PC-9 (cell line): ENCODE results near the gene MYBL2. TPM values are rescaled to one million over a fixed set of nuclear protein-coding genes. Genes with fewer than 3 reads are reported as not detected.

Source experiments
- BruUV-seq: library from RNA; stranded (reverse); fragments of 400-500 nt; replicated peaks from 2 replicates; lab custom pipeline; 2021; lab: Mats Ljungman, UMichigan
- CTCF ChIA-PET: fragments of 300-600 bp; sonication (Branson Sonifier 250); formaldehyde crosslinking; loops from one replicate; lab custom pipeline; 2022; ENCODE audit warnings: antibody characterized with exemption; lab: Charles Lee
- POLR2A ChIA-PET: fragments of 300-600 bp; sonication (Branson Sonifier 250); formaldehyde crosslinking; loops from one replicate; lab custom pipeline; 2022; ENCODE audit warnings: antibody characterized with exemption; ENCODE audit not compliant: unreplicated experiment; lab: Charles Lee
- DNase-seq, 2 experiments: peaks; one replicate each; pipeline versions ENCODE4 v3.0.0 to v3.0.0-alpha.2; 2015 to 2022; ENCODE audit warnings: mixed read lengths in 1 of 2
- H2AFZ ChIP-seq: fragments of 200-600 bp; sonication (generic); 2 replicates; pipeline ENCODE4 v1.8.1; 2017; ENCODE audit warnings: antibody characterized with exemption
- H3F3A ChIP-seq: fragments of 200-600 bp; sonication (generic); 2 replicates; pipeline ENCODE4 v1.8.1; 2017; ENCODE audit warnings: antibody characterized with exemption, mild to moderate bottlenecking, low read depth; ENCODE audit not compliant: insufficient read depth
- H3K27ac ChIP-seq: fragments of 200-600 bp; sonication (generic); 2 replicates; pipeline ENCODE4 v1.6.1; 2016; ENCODE audit warnings: mixed run types
- H3K27me3 ChIP-seq: fragments of 200-600 bp; sonication (generic); 2 replicates; pipeline ENCODE4 v1.6.1; 2016; ENCODE audit warnings: low read depth, mixed run types; ENCODE audit not compliant: insufficient read depth
- H3K36me3 ChIP-seq: fragments of 200-600 bp; sonication (generic); 2 replicates; pipeline ENCODE4 v1.6.1; 2016; ENCODE audit warnings: low read depth, mixed run types
- H3K4me1 ChIP-seq: fragments of 200-600 bp; sonication (generic); replicated peaks from 2 replicates; pipeline ENCODE4 v1.6.1; 2016; ENCODE audit warnings: mixed run types; ENCODE audit not compliant: insufficient read depth
- H3K4me2 ChIP-seq: fragments of 200-600 bp; sonication (generic); 2 replicates; pipeline ENCODE4 v1.6.1; 2017; ENCODE audit warnings: mixed run types
- H3K4me3 ChIP-seq: fragments of 200-600 bp; sonication (generic); 2 replicates; pipeline ENCODE4 v1.6.1; 2016; ENCODE audit warnings: mixed run types
- H3K79me2 ChIP-seq: fragments of 200-600 bp; sonication (generic); 2 replicates; pipeline ENCODE4 v1.6.1; 2017; ENCODE audit warnings: low read depth, mixed run types
- H3K9me2 ChIP-seq: fragments of 200-600 bp; sonication (generic); 2 replicates; pipeline ENCODE4 v1.8.1; 2017; ENCODE audit warnings: mild to moderate bottlenecking; ENCODE audit not compliant: insufficient read depth
- H3K9me3 ChIP-seq: fragments of 200-600 bp; sonication (generic); 2 replicates; pipeline ENCODE4 v1.8.1; 2016; ENCODE audit warnings: low read depth; ENCODE audit not compliant: insufficient read depth
- H4K20me1 ChIP-seq: fragments of 200-600 bp; sonication (generic); 2 replicates; pipeline ENCODE4 v1.8.1; 2017; ENCODE audit not compliant: insufficient read depth
- EZH2 ChIP-seq: fragments of 200-600 bp; sonication (generic); IDR thresholded peaks from 2 replicates; pipeline ENCODE4 v1.8.0; 2017; ENCODE audit warnings: antibody characterized with exemption, low read depth
- intact Hi-C: fragments of 100-400 bp; cut with micrococcal nuclease; formaldehyde crosslinking; loops from one replicate; pipeline ENCODE4 v1.10.0; 2022; ENCODE audit not compliant: unreplicated experiment
- total RNA-seq: library from RNA; stranded (reverse); gene quantifications from 2 replicates; pipeline ENCODE4 v1.2.3, GENCODE V29; 2021
- TF ChIP-seq, protein P1 (sequence below): fragments of 200-600 bp; sonication (generic); conservative IDR thresholded peaks from 2 replicates; pipeline ENCODE4 v1.6.1; 2017; ENCODE audit warnings: mixed run types, antibody characterized with exemption, mild to moderate bottlenecking, moderate library complexity

The MYBL2 gene
- total RNA-seq, 1 experiment from 2014 or later: 152 TPM

DNA sequence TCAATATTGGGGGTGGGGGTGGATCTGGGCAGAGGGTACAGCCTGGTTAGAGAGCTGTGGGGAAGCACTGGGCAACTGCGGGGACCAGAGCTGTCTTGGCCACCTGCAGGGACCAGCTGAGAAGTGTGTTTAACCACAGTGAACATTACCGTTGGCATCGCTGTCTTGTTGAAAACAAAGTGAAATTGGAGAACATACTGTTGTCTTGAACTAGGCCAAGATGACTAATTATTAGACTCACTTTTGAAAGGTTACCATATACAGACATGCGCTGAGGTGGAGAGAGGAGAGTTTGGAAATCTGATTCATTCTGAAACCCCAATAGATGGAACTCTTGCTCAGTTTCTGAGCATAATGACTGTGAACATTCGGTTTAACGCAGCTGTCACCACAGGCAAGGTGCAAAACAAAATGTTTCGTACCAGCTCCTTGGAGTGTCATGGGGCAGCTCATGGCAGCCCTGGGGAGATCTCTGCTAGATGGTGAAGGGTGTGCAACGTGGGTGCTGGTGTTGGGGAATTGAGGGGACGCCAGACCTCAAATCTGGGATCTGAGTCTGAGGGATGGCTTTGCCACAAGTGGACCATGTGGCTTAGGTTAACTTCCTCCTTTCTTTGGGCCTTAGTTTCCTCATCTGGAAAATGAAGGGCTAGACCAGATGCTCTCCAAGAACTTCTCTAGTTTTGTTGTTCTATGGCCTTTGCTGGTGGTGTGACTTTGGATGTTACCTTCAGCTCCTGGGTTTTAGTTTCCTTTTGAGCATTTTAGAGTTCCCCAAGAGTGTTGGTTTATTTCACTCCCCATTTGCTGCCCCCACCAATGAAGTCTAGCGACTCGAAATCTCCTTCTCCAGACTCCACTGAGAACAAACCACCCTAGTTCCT is 84.5 kb downstream of the MYBL2 start:
- Histone ChIP-seq H3K27me3 (no peaks in the 10 kb centered on the region), H3K36me3 (no peaks in the 10 kb centered on the region), H4K20me1 (no peaks in the 10 kb centered on the region), H3K79me2 (no peaks in the 10 kb centered on the region), H3K9me3 (no peaks in the 10 kb centered on the region), H2AFZ (no peak overlapping the region), H3K4me2 (peak overlapping the region; percentile 32), H3K4me1 (peaks cover 48% of the 10 kb centered on the region), H3K9me2 (no peaks in the 10 kb centered on the region), H3K27ac (peak overlapping the region; percentile 71), H3K4me3 (no peak overlapping the region), H3F3A (peaks cover 30% of the 10 kb centered on the region; the same call in 1 of the 2 replicates)
- no TSS peak for BruUV-seq
- CTCF ChIA-PET: interaction anchor here (0.6 to 1.7 kb wide), 8 partner anchors 89 to 582 kb away, joined by 3 to 10 read pairs (median 4); no protein-coding TSS in a partner anchor
- DNase-seq: peak; percentile 51 to 91
- POLR2A ChIA-PET: interaction anchor here (0.6 to 1.0 kb wide), 4 partner anchors 30 to 954 kb away, joined by 3 to 19 read pairs (median 6); no protein-coding TSS in a partner anchor
- intact Hi-C loops: loop anchor here (1.0 to 2.0 kb wide), 5 partner anchors 31 to 635 kb away; no protein-coding TSS in a partner anchor
- TF ChIP-seq, protein P1, sequence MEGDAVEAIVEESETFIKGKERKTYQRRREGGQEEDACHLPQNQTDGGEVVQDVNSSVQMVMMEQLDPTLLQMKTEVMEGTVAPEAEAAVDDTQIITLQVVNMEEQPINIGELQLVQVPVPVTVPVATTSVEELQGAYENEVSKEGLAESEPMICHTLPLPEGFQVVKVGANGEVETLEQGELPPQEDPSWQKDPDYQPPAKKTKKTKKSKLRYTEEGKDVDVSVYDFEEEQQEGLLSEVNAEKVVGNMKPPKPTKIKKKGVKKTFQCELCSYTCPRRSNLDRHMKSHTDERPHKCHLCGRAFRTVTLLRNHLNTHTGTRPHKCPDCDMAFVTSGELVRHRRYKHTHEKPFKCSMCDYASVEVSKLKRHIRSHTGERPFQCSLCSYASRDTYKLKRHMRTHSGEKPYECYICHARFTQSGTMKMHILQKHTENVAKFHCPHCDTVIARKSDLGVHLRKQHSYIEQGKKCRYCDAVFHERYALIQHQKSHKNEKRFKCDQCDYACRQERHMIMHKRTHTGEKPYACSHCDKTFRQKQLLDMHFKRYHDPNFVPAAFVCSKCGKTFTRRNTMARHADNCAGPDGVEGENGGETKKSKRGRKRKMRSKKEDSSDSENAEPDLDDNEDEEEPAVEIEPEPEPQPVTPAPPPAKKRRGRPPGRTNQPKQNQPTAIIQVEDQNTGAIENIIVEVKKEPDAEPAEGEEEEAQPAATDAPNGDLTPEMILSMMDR: no peak
- no peak for TF ChIP-seq EZH2

- CTCF ChIA-PET: interaction anchor here (0.7 kb wide), 1 partner anchor 581 kb away, joined by 4 read pairs; no protein-coding TSS in a partner anchor
- BruUV-seq: no TSS peak
Measured at GRCh38 chr20:43752051-43752360, 85.1 kb downstream of the MYBL2 start.

More at GRCh38 chr20:43752051-43752360, 85.1 kb downstream of the MYBL2 start:
- no peak for DNase-seq
- H3K36me3 ChIP-seq: no peaks in the 10 kb centered on the region
- peak overlapping the region; percentile 71 for H3K27ac ChIP-seq
- H3K27me3 ChIP-seq: no peaks in the 10 kb centered on the region
- POLR2A ChIA-PET: no interaction called here
- peaks cover 30% of the 10 kb centered on the region; the same call in 1 of the 2 replicates for H3F3A ChIP-seq
- no peaks in the 10 kb centered on the region for H3K79me2 ChIP-seq
- intact Hi-C loops: no loop called here
- no peaks in the 10 kb centered on the region for H4K20me1 ChIP-seq
- peaks cover 42% of the 10 kb centered on the region for H3K4me1 ChIP-seq
- H3K4me2 ChIP-seq: peak overlapping the region; percentile 29
- no peak overlapping the region for H3K4me3 ChIP-seq
- TF ChIP-seq EZH2: no peak
- TF ChIP-seq, protein P1: no peak
- H3K9me3 ChIP-seq: no peaks in the 10 kb centered on the region
- H2AFZ ChIP-seq: no peak overlapping the region
- H3K9me2 ChIP-seq: no peaks in the 10 kb centered on the region
